GM12892 (cell line): Measurements from ENCODE around the gene HSPB2.

Experiments used
- POLR2A ChIP-seq: IDR thresholded peaks from 2 replicates; pipeline ENCODE4 v1.6.1; 2011; ENCODE audit warnings: low read depth, low read length, control low read depth
- POLR2AphosphoS5 ChIP-seq: IDR thresholded peaks from 2 replicates; pipeline ENCODE4 v1.6.1; 2011; ENCODE audit warnings: low read depth, low read length, control low read depth

DNA sequence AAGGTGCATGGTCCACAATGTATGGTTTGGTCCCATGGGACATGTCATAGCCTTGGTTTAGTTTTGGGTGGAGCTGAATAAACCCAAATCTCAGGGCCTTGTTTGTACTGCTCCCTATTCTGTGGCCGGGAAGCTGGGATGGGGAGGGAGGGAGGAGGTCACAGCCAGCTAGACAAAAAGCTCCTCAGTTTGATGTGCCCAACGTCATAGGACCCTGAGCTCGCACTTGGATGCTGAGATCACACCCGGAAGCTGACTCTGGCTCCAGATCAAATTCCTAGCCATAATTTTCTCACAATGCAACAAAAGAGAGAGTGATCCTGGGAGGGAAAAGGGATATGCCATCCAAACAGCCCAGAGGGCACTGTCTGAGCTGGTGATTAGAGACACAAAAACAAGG, 1.5 kb downstream of the HSPB2 start:
- no peak for TF ChIP-seq POLR2A
- TF ChIP-seq POLR2AphosphoS5: no peak
